ENCODE data around the gene CCR8. TPM values are rescaled to one million over a fixed set of nuclear protein-coding genes. Genes with fewer than 3 reads are reported as not detected.

CCR8 gene
- total RNA-seq, 1 donor from 2014 or later: not detected

GRCh38 chr3:39291903-39292329 lies 37.6 kb upstream of the CCR8 start:
- no peak overlapping the region for H3K27ac Mint-ChIP-seq
- Histone ChIP-seq H3K9me3 (ENCODE audit: low read depth) (no peaks in the 10 kb centered on the region), H3K79me2 (ENCODE audit: low read depth) (no peaks in the 10 kb centered on the region), H3K4me2 (no peak overlapping the region), H3K27ac (no peak overlapping the region), H3K9ac (no peak overlapping the region), H3K27me3 (no peaks in the 10 kb centered on the region), H4K20me1 (ENCODE audit: low read depth) (no peaks in the 10 kb centered on the region), H3K4me3 (no peak overlapping the region), H3K36me3 (no peaks in the 10 kb centered on the region), H3F3A (ENCODE audit: low read depth) (no peaks in the 10 kb centered on the region), H3K4me1 (no peaks in the 10 kb centered on the region), H2AFZ (replicated peaks) (no peak overlapping the region)
- no peak overlapping the region for H3K4me3 Mint-ChIP-seq
- no peak for TF ChIP-seq EZH2phosphoT487 (IDR thresholded peaks at IDR 0.05)
- no peak for TF ChIP-seq EZH2 (IDR thresholded peaks at IDR 0.05)
- peak; percentile 90 for TF ChIP-seq CTCF (IDR thresholded peaks at IDR 0.05)
- H3K9me3 Mint-ChIP-seq: peaks cover 4% of the 10 kb centered on the region
- H3K4me1 Mint-ChIP-seq: peaks cover 12% of the 10 kb centered on the region
- H3K36me3 Mint-ChIP-seq: no peaks in the 10 kb centered on the region
- peaks cover 10% of the 10 kb centered on the region for H3K27me3 Mint-ChIP-seq (ENCODE audit: insufficient read depth, low read depth)
- peak; percentile 70 for DNase-seq (ENCODE audit: low spot score)

GRCh38 chr3:39292961-39293360 lies 36.5 kb upstream of the CCR8 start:
- H3K27me3 Mint-ChIP-seq (ENCODE audit: insufficient read depth, low read depth): peaks cover 10% of the 10 kb centered on the region
- H3K9me3 Mint-ChIP-seq: peaks cover 9% of the 10 kb centered on the region
- Histone ChIP-seq H3K4me3 (no peak overlapping the region), H3K79me2 (ENCODE audit: low read depth) (no peaks in the 10 kb centered on the region), H3K36me3 (no peaks in the 10 kb centered on the region), H3K9me3 (ENCODE audit: low read depth) (no peaks in the 10 kb centered on the region), H3K27me3 (no peaks in the 10 kb centered on the region), H2AFZ (replicated peaks) (no peak overlapping the region), H3K4me2 (no peak overlapping the region), H3K27ac (no peak overlapping the region), H4K20me1 (ENCODE audit: low read depth) (no peaks in the 10 kb centered on the region), H3K9ac (no peak overlapping the region), H3K4me1 (no peaks in the 10 kb centered on the region), H3F3A (ENCODE audit: low read depth) (no peaks in the 10 kb centered on the region)
- H3K27ac Mint-ChIP-seq: no peak overlapping the region
- TF ChIP-seq CTCF (IDR thresholded peaks at IDR 0.05) (no peak), EZH2phosphoT487 (IDR thresholded peaks at IDR 0.05) (no peak), EZH2 (IDR thresholded peaks at IDR 0.05) (no peak)
- DNase-seq (ENCODE audit: low spot score): no peak
- no peaks in the 10 kb centered on the region for H3K36me3 Mint-ChIP-seq
- no peak overlapping the region for H3K4me3 Mint-ChIP-seq
- H3K4me1 Mint-ChIP-seq: peaks cover 12% of the 10 kb centered on the region

GRCh38 chr3:39294446-39295183 lies 34.9 kb upstream of the CCR8 start:
- Histone ChIP-seq H3K4me3 (no peak overlapping the region), H3K27me3 (no peaks in the 10 kb centered on the region), H3K36me3 (no peaks in the 10 kb centered on the region), H4K20me1 (ENCODE audit: low read depth) (no peaks in the 10 kb centered on the region), H3K27ac (no peak overlapping the region), H3K9ac (no peak overlapping the region), H3F3A (ENCODE audit: low read depth) (no peaks in the 10 kb centered on the region), H2AFZ (replicated peaks) (no peak overlapping the region), H3K4me1 (no peaks in the 10 kb centered on the region), H3K4me2 (no peak overlapping the region), H3K79me2 (ENCODE audit: low read depth) (no peaks in the 10 kb centered on the region), H3K9me3 (ENCODE audit: low read depth) (no peaks in the 10 kb centered on the region)
- DNase-seq (ENCODE audit: low spot score): no peak
- Mint-ChIP-seq H3K27me3 (ENCODE audit: insufficient read depth, low read depth) (peaks cover 8% of the 10 kb centered on the region), H3K27ac (no peak overlapping the region), H3K4me1 (peaks cover 10% of the 10 kb centered on the region), H3K9me3 (peaks cover 17% of the 10 kb centered on the region), H3K4me3 (no peak overlapping the region), H3K36me3 (no peaks in the 10 kb centered on the region)
- TF ChIP-seq EZH2 (IDR thresholded peaks at IDR 0.05) (no peak), CTCF (IDR thresholded peaks at IDR 0.05) (no peak), EZH2phosphoT487 (IDR thresholded peaks at IDR 0.05) (no peak)
